Measurements from ENCODE around the gene DST.
"Not testable (repeated sequence)": the region's sequence is repeated elsewhere in the genome, so short reads cannot be mapped to it uniquely, and the experiment has no call there.

Gene DST

DNA sequence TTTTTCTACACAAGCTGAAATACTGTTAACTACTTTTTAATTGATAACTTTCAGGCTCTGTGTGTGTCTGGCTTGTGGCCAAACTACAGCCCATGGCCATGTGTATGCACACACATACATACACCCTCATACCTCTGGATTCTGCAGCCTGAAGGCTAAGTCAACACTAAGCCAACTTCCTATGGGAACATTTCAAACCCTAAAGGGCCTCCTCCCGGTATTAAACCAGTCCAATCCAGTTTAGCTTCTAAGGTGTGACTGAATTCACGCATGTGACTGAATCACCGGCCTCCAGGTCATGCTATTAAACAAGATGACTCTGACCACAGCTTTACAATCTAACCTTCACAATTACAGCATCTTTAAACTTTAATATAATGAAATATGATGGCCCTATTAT, 20.7 kb upstream of the DST start:
- no peak for DNase-seq (ENCODE audit: low read depth in 2 of 2)

DNA sequence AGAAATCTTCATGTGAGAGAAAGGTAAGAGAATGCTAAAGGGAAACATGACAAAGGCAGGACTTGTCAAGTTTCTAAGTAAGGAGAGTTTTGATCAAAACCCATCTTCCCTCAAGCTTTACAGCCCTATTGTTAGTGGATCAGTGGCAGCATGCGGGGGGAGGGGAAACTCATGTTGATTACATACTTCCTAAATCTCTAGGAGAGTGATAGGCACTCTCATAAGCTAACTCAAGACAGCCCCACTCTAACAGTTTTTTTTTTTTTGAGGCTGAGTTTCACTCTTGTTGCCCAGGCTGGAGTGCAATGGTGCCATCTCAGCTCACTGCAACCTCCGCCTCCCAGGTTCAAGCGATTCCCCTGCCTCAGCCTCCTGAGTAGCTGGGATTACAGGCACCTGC, 18.6 kb upstream of the DST start:
- not testable (repeated sequence) for DNase-seq (ENCODE audit: low read depth in 2 of 2)

DNA sequence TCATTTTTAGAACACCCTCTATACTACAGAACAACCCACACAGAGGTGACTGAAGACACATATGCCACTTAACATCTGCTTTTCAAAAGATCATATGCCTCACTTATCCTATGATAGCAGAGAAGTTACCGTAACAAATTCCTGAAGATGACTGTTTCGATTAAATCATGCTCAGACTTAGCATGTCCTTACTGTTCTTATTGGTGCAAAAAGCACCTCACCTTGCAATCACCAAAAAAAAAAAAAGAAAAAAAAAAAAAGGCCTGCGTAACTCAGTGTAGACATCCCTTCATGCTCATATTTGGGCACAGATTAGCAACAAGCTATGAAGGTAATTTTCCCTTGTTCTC, 17.7 kb upstream of the DST start:
- DNase-seq (ENCODE audit: low read depth in 2 of 2), result no peak

DNA sequence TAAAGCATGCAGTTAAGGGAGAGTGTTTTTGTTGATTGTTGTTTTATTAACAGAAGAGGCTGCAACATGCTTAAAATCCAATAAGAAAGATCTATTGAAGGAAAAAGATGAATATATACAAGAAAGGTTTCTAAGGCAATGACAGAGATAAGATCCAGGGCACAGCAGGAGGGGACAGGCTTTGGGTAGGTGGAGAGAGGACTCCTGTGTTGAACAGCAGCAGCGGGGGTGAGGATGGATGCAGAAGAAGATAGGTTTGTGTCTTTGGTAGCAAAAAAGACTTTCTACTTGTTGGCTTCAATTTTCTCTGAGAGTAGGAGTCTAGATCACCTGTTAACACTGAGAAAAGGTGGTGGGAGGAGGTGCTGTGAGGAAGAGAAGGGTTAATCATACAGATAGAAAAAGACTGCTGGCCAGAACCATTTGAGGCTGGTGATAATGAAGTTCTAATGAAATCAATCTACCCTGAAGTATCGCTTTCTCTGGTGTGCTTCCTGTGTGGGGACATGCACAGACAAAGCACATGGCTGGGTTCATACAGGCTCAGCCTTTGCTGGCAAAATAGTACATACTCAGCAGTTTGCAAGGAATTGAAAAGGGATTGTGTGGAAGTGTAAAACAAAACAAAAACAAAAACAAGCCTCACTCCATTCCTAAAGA, 17.2 kb upstream of the DST start:
- no peak for DNase-seq (ENCODE audit: low read depth in 2 of 2)

DNA sequence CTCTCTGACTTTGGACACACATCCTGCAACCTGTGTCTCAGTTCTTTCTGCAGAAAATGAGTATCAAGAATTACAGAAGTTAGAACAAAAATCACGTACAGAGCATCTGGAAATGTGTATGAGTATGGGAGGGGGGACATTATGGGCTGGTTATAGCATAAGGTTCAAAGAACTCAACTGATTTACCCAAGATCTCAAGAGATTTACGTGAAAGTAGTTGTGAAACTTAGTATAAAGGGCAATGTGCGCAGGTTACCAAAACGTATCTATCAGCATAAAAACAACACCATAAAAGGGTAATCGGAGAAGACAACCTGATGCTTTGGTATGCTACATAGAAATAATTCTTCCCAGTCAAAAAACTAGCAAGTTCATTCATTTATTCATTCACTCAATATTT, 15.6 kb upstream of the DST start:
- DNase-seq (ENCODE audit: low read depth in 2 of 2), result no peak

DNA sequence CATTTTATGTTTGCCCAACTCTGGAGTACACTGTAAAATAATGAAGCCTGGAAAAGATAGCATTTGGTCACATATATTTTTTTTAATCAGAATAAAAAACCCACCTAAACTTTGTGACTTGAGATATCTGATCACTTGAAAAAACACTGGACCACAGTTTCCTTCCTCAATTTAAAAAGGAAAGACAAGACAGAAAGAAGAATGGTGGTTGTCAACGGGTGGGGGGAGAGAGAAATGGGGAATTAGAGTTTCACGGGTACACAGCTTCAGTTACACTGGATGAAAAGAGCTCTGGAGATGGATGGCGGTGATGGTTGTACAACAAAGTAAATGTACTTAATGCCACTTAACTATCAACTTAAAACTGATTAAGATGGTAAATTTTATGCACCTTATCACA, 14.7 kb upstream of the DST start:
- DNase-seq (ENCODE audit: low read depth in 2 of 2), result no peak

DNA sequence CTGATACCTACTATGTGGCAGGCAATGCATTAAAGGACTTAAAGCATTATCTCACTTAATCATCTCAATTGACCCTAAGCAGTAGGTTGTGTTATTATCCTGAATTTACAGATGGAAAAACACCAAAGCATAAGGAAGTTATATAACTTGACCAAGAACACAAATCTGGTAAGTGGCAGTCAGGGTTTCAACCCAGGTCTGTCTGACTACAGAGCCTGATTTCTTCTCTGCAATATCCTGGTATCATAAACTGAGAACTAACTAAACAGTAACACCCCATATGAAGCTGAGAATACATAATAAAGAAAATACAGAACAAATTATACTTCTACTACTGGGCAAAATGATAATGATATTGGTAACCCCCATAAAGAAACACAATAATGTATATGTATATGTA, 13.8 kb upstream of the DST start:
- DNase-seq (ENCODE audit: low read depth in 2 of 2), result no peak

DNA sequence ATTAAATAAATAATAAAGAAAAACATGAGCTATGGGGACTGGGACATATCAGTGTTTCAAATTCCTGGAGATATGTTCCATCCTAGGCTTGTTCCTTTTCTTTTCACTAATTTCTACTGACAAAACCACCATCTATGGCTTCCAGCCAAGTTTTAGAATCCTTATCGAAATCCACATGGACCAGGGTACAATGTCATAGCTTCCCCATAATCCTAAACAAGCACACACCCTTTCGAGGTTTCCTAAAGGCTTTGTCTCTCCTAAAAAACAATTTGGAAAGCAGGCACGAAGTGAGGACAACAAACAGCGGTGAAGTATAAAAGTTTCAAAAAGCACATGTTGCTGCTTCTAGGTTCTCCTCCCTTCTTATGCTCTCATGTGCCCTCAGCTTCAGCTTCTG, 13.3 kb upstream of the DST start:
- no peak for DNase-seq (ENCODE audit: low read depth in 2 of 2)

DNA sequence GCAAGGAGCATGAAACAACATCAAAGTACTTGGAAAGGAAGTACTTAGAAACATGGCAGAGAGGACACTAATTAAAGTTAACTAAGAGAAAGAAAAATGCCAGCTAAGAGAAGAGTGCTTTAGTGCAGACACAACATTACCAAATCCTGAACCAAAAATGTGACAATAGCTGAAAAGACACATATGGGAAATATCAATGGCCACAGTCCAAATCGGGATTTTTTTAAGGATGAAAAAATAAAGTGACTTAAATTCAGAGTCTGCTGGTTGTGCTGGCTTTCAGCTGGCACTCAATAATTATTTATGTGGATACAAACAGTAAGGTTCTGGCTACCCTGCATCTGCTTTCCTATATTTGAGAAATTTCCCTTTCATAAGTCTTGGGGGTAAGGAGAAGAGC, 12.6 kb upstream of the DST start:
- no peak for DNase-seq (ENCODE audit: low read depth in 2 of 2)

DNA sequence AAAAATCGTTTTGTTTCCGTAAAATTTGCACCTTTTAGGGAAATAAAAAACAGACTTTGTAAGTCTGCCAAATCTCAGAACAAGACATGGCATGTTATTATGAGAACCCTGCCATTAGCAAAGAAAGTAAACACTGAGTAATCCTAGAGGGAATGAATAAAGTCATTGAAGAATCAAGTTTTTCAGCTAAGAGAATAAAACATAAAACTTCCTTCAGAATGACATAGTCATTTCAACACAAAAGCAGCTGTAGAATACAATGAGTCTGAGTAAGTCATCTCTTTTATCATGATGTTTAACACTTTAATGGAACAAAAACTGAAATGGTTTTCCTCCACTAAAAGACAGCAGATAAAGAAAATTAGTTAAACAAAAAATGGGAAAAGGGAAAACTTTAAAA, 10.3 kb upstream of the DST start:
- no peak for DNase-seq (ENCODE audit: low read depth in 2 of 2)

DNA sequence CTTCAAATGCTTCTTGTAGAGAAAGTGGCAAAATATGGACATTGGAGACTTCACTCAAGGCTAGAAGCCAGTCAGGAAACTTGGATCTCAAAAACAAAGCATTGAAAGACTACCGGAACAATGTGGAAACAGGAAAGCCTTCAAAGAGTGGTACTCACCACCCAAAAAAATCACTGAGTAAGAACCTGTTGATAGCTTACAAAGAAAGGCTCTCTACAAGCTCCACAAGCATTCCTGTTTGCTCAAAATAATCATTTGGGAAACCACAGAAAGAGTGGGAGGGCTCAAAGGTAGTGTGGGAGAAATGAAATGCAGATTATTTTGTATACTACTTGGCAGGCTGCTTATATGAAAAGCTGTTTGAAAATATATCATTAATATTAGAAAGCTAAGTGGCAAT, 9.5 kb upstream of the DST start:
- no peak for DNase-seq (ENCODE audit: low read depth in 2 of 2)

DNA sequence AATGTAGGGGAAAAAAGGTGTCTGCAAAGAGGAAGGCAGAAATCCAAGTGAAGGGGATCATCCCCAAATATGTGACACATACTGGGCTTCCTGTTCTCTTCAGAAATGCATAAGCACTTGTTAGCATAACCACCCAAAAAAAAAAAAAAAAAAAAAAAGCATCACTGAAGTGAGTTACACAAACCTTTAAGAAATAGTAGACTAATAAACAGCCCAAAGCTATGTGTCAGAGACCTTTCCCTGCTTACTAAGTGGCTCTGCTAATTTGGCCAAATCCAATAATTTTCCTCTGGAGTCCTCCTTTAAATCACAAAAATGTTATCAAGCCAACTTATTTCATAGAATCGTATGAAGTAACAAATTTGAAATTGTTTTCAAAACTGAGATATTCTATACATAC, 7.5 kb upstream of the DST start:
- no peak for DNase-seq (ENCODE audit: low read depth in 2 of 2)

DNA sequence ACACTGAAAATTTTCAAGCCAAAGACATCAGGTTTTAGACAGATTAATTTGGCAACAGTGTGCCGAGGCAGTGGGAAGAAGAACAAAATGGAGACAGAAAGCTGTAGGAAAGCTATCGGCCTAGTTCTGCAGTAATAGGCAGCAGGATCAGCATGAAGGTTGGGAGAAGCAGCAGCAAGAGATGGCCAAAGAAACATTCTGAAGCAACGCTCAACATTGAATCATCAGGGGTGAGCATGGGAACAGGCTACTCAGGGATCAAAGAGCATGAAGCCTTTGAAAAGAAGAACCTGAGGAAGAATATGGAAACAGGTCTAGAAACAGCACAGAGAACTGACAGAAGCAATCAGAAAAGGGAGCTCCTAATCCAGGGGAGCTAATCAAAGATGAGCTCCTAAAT, 7.1 kb upstream of the DST start:
- DNase-seq (ENCODE audit: low read depth in 2 of 2), result no peak

DNA sequence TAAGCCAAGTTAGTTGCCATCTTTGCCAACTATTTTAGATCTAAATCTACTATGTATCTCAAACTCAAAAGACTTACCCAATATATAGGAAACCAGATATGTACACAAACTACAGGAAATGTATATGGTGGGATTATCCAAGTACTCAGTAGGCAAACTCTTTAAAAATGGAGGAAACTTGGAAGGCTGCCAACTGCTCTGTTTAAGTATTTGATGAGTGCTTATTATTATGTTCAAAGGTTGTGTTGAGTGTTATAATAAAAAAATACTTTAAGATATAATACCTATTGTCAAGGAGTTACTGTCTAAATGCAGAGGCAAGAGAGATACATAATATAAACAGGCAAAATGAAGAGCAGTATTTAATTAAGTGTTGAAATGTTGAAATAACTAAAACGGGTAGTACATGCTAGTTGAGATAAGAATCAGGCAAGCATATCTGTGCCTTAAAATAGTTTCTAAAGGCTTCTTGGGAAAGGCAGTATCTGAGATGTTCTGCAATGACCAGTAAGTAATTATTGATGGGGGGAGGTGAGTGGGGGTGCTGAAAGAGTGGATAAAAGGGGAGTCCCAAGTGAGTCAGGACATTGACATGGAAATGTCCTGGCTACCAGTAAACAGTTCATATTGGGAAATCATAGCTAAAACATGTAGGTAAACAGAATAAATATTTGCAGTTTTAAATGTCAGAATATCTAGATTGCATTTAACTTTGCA, 6.5 kb upstream of the DST start:
- DNase-seq (ENCODE audit: low read depth in 2 of 2), result no peak

DNA sequence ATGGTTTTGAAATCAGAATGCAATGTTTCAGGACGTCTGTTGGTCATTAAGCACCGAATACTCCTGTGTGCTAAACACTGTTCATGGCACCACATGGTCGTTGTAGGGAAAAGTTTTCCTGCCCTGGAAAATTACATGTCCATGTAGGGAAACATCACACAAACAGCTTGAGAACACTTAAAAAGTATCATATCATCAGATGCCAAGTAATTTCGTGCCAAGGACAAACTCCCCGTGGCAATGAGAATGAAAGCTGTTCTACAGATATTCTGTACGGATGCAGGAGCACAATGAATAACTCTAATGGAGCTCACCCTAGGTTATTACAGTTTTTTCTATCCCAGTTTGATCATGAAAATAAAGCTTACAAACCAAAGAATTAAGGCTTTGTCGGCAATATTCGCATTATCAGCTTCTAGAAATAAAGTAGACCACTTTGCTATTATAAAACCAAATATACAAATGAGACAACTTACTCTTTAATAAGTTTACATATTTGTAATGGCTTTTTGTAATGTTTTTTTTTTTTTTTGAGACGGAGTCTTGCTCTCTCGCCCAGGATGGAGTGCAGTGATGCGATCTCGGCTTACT, 4.6 kb upstream of the DST start:
- no peak for DNase-seq (ENCODE audit: low read depth in 2 of 2)

DNA sequence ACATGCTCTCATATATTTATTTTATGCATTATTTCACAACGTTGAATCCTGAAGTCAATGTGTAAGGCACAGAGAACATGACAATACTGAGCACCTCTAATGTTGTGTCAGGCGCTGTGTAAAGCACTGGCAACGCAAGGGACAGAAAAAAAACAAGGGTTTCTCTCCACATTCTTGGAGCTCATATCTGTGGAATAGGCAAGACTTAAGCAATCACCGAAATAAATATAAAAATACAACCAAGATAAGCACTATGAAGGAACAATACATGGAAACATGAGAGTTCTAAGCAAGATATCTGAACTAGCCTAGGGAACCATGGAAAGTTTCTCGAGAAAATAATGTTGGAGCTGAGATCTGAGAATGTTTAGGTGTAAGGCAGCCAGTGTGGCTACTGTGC, 1.7 kb upstream of the DST start:
- no peak for DNase-seq (ENCODE audit: low read depth in 2 of 2)

DNA sequence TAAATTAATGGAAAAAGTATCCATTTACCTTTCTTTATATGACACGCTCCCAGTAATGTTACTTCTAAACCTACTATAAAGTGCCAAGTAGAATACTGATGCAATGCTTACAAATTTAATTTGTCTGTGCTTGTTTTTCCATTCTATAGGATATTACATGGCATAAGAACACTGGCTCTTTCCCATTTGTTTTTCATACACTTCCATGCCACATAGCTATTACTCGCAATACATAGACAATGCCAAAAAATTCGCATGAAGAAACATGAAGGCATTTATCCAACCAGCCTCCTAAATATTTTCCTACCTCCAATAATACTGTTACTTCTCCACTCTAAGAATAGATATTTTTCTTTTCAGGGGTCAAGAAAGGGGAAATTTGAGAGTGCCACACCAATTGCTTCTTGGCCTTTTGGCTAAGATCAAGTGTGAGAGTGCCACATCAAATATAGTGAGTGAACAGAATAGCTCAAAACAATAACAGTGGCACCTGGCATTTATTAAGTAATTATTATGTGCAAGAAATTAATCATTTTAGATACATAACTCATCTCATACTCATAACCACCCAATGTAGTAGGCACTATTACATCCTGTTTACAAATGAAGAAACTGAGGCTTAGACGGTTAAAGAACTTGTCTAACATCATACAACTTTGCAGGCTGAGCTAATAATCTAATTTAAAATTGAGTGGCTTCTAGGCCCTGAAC, 845 bp upstream of the DST start:
- DNase-seq (ENCODE audit: low read depth in 2 of 2), result no peak

DNA sequence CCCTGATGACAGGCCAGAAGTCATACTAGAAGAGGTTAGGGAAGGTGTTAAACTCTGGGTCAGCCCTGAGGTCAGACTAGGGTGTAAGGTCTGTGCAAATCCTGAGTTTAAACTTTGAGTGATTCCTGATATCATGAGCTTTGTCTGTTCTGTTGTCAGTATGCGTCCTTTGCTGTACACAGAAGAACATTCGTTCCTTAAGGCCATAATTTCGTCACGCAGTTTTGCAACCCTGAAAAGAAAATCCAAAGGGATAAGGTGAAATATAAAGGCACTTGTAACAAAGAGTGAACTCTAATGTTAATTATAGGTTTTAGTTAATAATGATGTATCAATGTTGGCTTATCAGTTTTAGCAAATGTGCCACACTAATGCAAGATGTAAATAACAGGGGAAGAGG, 2.3 kb downstream of the DST start:
- no peak for DNase-seq (ENCODE audit: low read depth in 2 of 2)

DNA sequence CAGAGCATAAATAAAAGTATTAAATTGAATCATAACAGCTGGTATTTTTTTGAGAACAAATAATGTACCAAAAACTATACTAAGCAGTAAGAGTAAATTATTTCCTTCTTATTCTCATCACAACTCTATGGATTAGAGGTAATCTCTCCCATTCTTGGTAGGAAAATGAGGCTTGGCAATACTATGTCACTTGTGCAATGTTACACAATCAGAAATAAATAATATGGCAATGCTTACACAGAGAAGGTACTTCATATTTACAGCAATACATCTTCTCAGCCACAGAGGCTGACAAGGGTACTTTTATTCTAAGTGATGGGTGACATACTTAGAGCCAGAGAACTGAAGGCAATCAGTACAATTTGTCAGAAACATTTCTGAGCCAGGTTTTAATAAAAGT, 3.9 kb downstream of the DST start:
- DNase-seq (ENCODE audit: low read depth in 2 of 2), result no peak

DNA sequence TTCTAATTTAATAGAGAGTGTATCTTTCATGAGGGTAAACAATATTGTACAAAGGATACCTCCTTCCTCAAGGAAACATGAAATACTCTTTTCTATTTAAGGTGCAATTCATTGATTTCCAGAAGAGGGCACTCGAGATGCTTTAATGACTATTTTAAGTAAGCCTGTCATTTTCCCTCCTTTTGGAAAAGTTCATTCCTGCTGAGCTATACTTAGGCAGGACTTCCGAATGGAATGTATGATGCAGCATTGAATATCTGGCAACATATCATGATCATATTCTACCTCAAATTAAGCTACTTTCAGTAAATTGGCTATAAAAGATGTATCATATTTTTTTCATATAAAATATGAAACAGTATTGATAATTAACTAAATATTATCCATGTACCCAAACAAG, 5.0 kb downstream of the DST start:
- no peak for DNase-seq (ENCODE audit: low read depth in 2 of 2)

DNA sequence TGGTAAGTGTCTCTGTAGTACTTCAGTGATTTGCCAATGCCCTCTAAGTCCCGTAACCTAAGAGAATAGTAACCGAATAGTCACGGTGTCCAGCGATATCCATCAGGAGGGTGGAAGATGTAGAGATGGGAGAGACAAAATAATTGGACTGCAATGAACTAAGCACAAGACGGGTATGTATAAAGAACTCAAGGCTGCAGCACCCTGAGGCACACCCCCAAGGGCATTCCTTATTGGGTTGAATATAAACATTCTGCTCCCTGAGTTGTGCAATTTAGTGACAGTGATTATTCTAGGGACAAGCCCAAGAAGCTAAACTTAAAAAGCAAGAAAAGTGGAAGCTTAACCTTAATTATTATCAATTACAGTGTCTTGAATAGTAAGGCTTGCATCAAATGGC, 14.6 kb downstream of the DST start:
- no peak for DNase-seq (ENCODE audit: low read depth in 2 of 2)

DNA sequence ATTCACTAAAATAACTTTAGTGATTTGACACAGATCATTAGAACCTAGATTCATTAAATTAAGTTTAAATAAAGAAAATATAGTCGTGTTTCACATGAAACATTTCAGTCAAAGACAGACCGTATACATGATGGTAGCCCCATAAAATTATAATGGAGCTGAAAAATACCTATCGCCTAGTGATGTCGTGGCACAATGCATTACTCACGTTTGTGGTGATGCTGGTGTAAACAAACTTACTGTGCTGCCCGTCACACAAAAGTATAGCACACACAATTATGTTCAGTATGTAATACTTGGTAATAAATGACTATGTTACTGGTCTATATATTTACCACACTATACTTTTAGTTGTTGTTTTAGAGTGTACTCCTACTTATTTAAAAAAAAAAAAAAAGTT, 17.3 kb downstream of the DST start:
- DNase-seq (ENCODE audit: low read depth in 2 of 2), result no peak

DNA sequence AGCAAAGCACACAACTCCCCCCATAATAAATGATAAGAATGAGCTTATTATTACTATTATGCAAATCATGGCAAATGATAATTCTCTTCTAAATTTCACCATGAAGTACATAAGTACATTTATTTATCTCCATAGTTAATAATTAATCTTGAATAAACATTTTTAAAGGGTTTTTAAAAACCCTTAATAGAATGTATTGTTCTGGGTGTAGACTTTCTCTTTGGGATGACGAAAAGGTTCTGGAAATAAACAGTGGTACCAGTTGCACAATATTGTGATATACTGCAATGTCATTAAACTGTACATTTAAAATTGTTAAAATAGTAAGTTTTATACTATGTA, 18.0 kb downstream of the DST start:
- DNase-seq (ENCODE audit: low read depth in 2 of 2), result no peak

All from stimulated activated CD8-positive, alpha-beta memory T cell treated with anti-CD3 and anti-CD28 coated beads, Interleukin-2, amount 100 ng/mL, for 48 hours (primary cell).